Measurements from ENCODE around the gene BTBD16. TPM values are rescaled to one million over a fixed set of nuclear protein-coding genes. Genes with fewer than 3 reads are reported as not detected.

Gene BTBD16
- total and polyA plus RNA-seq, 2 donors from 2014 or later: 0.34 to 1.2 TPM

DNA sequence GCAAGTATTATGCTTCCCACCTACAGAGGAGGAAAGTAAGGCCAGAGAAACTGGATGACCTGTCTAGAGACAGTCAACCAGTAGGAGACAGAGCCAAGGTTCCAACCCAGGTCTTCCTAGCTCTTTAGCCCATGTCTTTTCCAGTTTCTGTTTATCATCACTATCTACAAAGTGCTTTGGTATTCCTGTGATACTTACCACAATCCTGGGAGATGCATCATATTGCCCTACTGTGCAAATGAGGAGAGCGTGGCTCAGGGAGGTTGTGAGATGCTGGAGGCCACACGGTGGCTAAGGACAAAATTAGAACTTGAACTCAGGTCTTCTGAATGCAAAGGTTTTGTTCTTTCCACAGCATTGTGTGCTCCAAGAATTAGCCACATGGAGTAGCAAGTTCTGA is 92.2 kb downstream of the BTBD16 start:
- no peaks in the 10 kb centered on the region for H3K36me3 ChIP-seq (ENCODE audit: control insufficient read depth in 2 of 3, insufficient read depth in 3 of 3, low read length in 3 of 3)
- DNase-seq (no peak), FAIRE-seq (no peak)
- H3K9ac ChIP-seq (ENCODE audit: low read length in 3 of 3): no peak overlapping the region
- no peak overlapping the region for H3K27ac ChIP-seq (ENCODE audit: low read depth in 2 of 2, low read length in 2 of 2)
- no peaks in the 10 kb centered on the region for H3K9me3 ChIP-seq (ENCODE audit: control insufficient read depth in 2 of 3, insufficient read depth in 1 of 3, low read length in 3 of 3)
- no peak overlapping the region for H3K4me3 ChIP-seq (ENCODE audit: low read length in 3 of 3)
- no peak for TF ChIP-seq CTCF (IDR thresholded peaks at IDR 0.05; ENCODE audit: borderline replicate concordance, extremely low read depth, insufficient read depth)
- no peaks in the 10 kb centered on the region for H3K27me3 ChIP-seq (ENCODE audit: control insufficient read depth, insufficient read depth, low read length)
- no peaks in the 10 kb centered on the region for H3K4me1 ChIP-seq (ENCODE audit: control insufficient read depth in 2 of 3, insufficient read depth in 2 of 3, low read depth in 1 of 3, low read length in 3 of 3)
- intact Hi-C loops (cut with DNase I): no loop called here

DNA sequence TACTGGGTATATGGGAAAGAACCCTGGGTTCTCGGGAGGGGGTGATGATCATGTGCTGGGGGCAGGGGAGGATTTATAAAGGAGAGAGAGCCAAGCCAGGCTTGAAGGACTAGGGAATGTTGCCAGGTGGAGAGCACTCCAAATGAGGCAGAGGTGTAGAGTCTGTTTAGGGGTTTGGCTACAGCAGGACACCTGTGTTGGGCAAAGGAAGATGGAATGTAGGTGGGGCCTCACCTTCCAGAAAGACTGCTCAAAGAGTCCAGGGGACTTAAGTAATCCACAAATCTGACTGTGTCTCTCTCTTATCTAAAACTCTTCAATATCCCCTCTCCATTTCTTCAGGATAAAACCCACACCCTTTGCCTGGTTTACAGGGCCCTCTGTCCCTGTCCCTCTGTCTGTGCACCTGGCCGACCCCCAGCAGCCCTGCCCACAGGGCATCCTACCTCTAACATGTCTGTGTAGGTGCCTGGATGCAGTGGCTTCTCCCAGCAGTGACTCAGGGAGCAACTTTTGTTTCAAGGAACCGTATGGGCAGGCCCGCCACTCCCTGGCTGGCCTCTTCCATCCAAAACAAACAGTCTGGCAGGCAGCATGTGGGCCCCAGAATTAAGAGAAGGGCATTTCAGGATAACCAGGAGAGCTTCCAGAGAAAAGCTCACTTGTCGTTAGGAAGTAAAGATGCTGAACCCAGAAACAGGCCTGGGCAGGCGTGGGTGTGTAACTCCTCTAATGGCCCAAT is 92.8 kb downstream of the BTBD16 start:
- H3K9me3 ChIP-seq (ENCODE audit: control insufficient read depth in 2 of 3, insufficient read depth in 1 of 3, low read length in 3 of 3): no peaks in the 10 kb centered on the region
- H3K36me3 ChIP-seq (ENCODE audit: control insufficient read depth in 2 of 3, insufficient read depth in 3 of 3, low read length in 3 of 3): no peaks in the 10 kb centered on the region
- intact Hi-C loops (cut with DNase I): no loop called here
- peak in 1 of 5 donors; percentile 46 for DNase-seq
- H3K4me1 ChIP-seq (ENCODE audit: control insufficient read depth in 2 of 3, insufficient read depth in 2 of 3, low read depth in 1 of 3, low read length in 3 of 3): no peaks in the 10 kb centered on the region
- H3K27me3 ChIP-seq (ENCODE audit: control insufficient read depth, insufficient read depth, low read length): no peaks in the 10 kb centered on the region
- TF ChIP-seq CTCF (IDR thresholded peaks at IDR 0.05; ENCODE audit: borderline replicate concordance, extremely low read depth, insufficient read depth): no peak
- no peak overlapping the region for H3K27ac ChIP-seq (ENCODE audit: low read depth in 2 of 2, low read length in 2 of 2)
- FAIRE-seq: no peak
- H3K4me3 ChIP-seq (ENCODE audit: low read length in 3 of 3): no peak overlapping the region
- no peak overlapping the region for H3K9ac ChIP-seq (ENCODE audit: low read length in 3 of 3)

- Histone ChIP-seq H3K4me1 (ENCODE audit: control insufficient read depth in 2 of 3, insufficient read depth in 2 of 3, low read depth in 1 of 3, low read length in 3 of 3) (no peaks in the 10 kb centered on the region), H3K9me3 (ENCODE audit: control insufficient read depth in 2 of 3, insufficient read depth in 1 of 3, low read length in 3 of 3) (no peaks in the 10 kb centered on the region), H3K27me3 (ENCODE audit: control insufficient read depth, insufficient read depth, low read length) (no peaks in the 10 kb centered on the region), H3K27ac (ENCODE audit: low read depth in 2 of 2, low read length in 2 of 2) (no peak overlapping the region), H3K4me3 (ENCODE audit: low read length in 3 of 3) (no peak overlapping the region), H3K9ac (ENCODE audit: low read length in 3 of 3) (no peak overlapping the region), H3K36me3 (ENCODE audit: control insufficient read depth in 2 of 3, insufficient read depth in 3 of 3, low read length in 3 of 3) (no peaks in the 10 kb centered on the region)
- no peak for TF ChIP-seq CTCF (IDR thresholded peaks at IDR 0.05; ENCODE audit: borderline replicate concordance, extremely low read depth, insufficient read depth)
- FAIRE-seq: no peak
- peak in 2 of 5 donors; percentile 28 to 31 for DNase-seq
- intact Hi-C loops (cut with DNase I): no loop called here
These were observed 97.6 kb downstream of the BTBD16 start for GRCh38 chr10:122368502-122369254.
